Endodermal cell (in vitro differentiated cells): ENCODE results near the gene ANP32A. TPM values are rescaled to one million over a fixed set of nuclear protein-coding genes. Genes with fewer than 3 reads are reported as not detected.
A peak's percentile ranks its signal among the peaks of the same experiment; 100 is the strongest.

ENCODE experiments used
- DNase-seq: peaks from one replicate; pipeline ENCODE4 v3.0.0-alpha.2; 2017
- H3K27ac ChIP-seq: 2 replicates; pipeline ENCODE4 v1.5.1; 2013; ENCODE audit warnings: mild to moderate bottlenecking, low read depth, low read length, moderate library complexity
- H3K27me3 ChIP-seq: 2 replicates; pipeline ENCODE4 v1.6.1; 2013; ENCODE audit warnings: mild to moderate bottlenecking, low read length, moderate library complexity; ENCODE audit not compliant: insufficient read depth, control insufficient read depth, poor library complexity, severe bottlenecking
- H3K36me3 ChIP-seq: 2 replicates; pipeline ENCODE4 v1.7.0; 2013; ENCODE audit warnings: mild to moderate bottlenecking, low read length, moderate library complexity; ENCODE audit not compliant: control insufficient read depth, insufficient read depth
- H3K4me1 ChIP-seq: one replicate; pipeline ENCODE4 v1.7.0; 2013; ENCODE audit warnings: low read length; ENCODE audit not compliant: control insufficient read depth, insufficient read depth
- H3K4me3 ChIP-seq: 2 replicates; pipeline ENCODE4 v1.5.1; 2013; ENCODE audit warnings: mild to moderate bottlenecking, low read length, moderate library complexity
- H3K9ac ChIP-seq: 2 replicates; pipeline ENCODE4 v1.6.1; 2013; ENCODE audit warnings: mild to moderate bottlenecking, low read length, moderate library complexity; ENCODE audit not compliant: poor library complexity, severe bottlenecking; ENCODE audit errors: extremely low read depth
- H3K9me3 ChIP-seq: 2 replicates; pipeline ENCODE4 v1.6.1; 2013; ENCODE audit warnings: mild to moderate bottlenecking, low read length, moderate library complexity; ENCODE audit not compliant: control insufficient read depth
- H3K27ac Mint-ChIP-seq: 2 replicates; pipeline ENCODE4 v1.8.0; 2020; ENCODE audit warnings: mixed read lengths
- H3K27me3 Mint-ChIP-seq: 2 replicates; pipeline ENCODE4 v1.8.0; 2021; ENCODE audit warnings: mild to moderate bottlenecking, mixed read lengths; ENCODE audit not compliant: insufficient read depth
- H3K36me3 Mint-ChIP-seq: 2 replicates; pipeline ENCODE4 v1.8.0; 2020; ENCODE audit warnings: low read depth, mixed read lengths
- H3K4me1 Mint-ChIP-seq: 2 replicates; pipeline ENCODE4 v1.8.0; 2020; ENCODE audit warnings: mixed read lengths
- H3K4me3 Mint-ChIP-seq: 2 replicates; pipeline ENCODE4 v1.8.0; 2020; ENCODE audit warnings: mild to moderate bottlenecking, moderate library complexity, mixed read lengths
- H3K9me3 Mint-ChIP-seq: 2 replicates; pipeline ENCODE4 v1.8.0; 2020; ENCODE audit warnings: mild to moderate bottlenecking, mixed read lengths
- CTCF ChIP-seq: fragments of 200-600 bp; sonication (generic); conservative IDR thresholded peaks from 2 replicates; pipeline ENCODE4 v1.5.0; 2021; ENCODE audit warnings: antibody characterized with exemption, mild to moderate bottlenecking
- WGBS, 2 experiments: methylation state at CpG; one replicate each; pipeline versions ENCODE4 v1.1.5 to v1.1.7; 2013; ENCODE audit warnings: missing lambda C conversion rate in 2 of 2, mixed read lengths in 1 of 2; ENCODE audit not compliant: insufficient coverage in 1 of 2, insufficient read length in 1 of 2; 5-methylcytosine and 5-hydroxymethylcytosine counted together
- total RNA-seq, 2 donors: library from RNA; stranded (reverse); fragmentation: NEBNext Ultra II Directional in 1 of 2; extraction: Animal tissue kit (Norgen Biotek cat#: 25700) in 1 of 2; gene quantifications; 2 replicates in 1 of 2; 3 replicates in 1 of 2; pipeline ENCODE4 v1.2.1, GENCODE V29; 2021

The ANP32A gene
- total RNA-seq, 2 donors from 2014 or later = 346 to 385 TPM

GRCh38 chr15:68822818-68823217 lies 2.1 kb upstream of the ANP32A start:
- DNase-seq = no peak
- Mint-ChIP-seq H3K36me3 (no peaks in the 10 kb centered on the region), H3K4me1 (peaks cover 18% of the 10 kb centered on the region), H3K4me3 (no peak overlapping the region), H3K27me3 (peaks cover 40% of the 10 kb centered on the region), H3K9me3 (no peaks in the 10 kb centered on the region), H3K27ac (no peak overlapping the region)
- H3K9me3 ChIP-seq = no peaks in the 10 kb centered on the region
- peaks cover 7% of the 10 kb centered on the region for H3K4me1 ChIP-seq
- no peaks in the 10 kb centered on the region for H3K27me3 ChIP-seq
- no peak overlapping the region for H3K27ac ChIP-seq
- 14 to 30% methylated on average over 1 of the region's 3 CpGs for WGBS, 2 experiments
- no peak for TF ChIP-seq CTCF
- H3K36me3 ChIP-seq = no peaks in the 10 kb centered on the region
- peak overlapping the region; percentile 96 for H3K4me3 ChIP-seq
- H3K9ac ChIP-seq = no peak overlapping the region

- no peak for TF ChIP-seq CTCF
- peaks cover 9% of the 10 kb centered on the region for H3K4me1 ChIP-seq
- Mint-ChIP-seq H3K9me3 (no peaks in the 10 kb centered on the region), H3K4me3 (peak overlapping the region; percentile 91), H3K27ac (no peak overlapping the region), H3K36me3 (no peaks in the 10 kb centered on the region), H3K4me1 (peaks cover 22% of the 10 kb centered on the region), H3K27me3 (peaks cover 31% of the 10 kb centered on the region)
- no peaks in the 10 kb centered on the region for H3K27me3 ChIP-seq
- H3K4me3 ChIP-seq = peak overlapping the region; percentile 96
- DNase-seq = peak; percentile 59
- H3K9me3 ChIP-seq = no peaks in the 10 kb centered on the region
- WGBS, 2 experiments = 3 to 8% methylated on average over 11 to 16 of the region's 16 CpGs
- no peak overlapping the region for H3K27ac ChIP-seq
- peak overlapping the region; percentile 49 for H3K9ac ChIP-seq
- H3K36me3 ChIP-seq = no peaks in the 10 kb centered on the region
Measured at GRCh38 chr15:68821841-68822381, 1.2 kb upstream of the ANP32A start.

GRCh38 chr15:68821190-68821840 lies 620 bp upstream of the ANP32A start:
- H3K27ac Mint-ChIP-seq = no peak overlapping the region
- Histone ChIP-seq H3K36me3 (peaks cover 3% of the 10 kb centered on the region), H3K4me1 (peaks cover 12% of the 10 kb centered on the region), H3K27me3 (no peaks in the 10 kb centered on the region), H3K9ac (peak overlapping the region; percentile 49), H3K9me3 (no peaks in the 10 kb centered on the region), H3K4me3 (peak overlapping the region; percentile 96), H3K27ac (peak overlapping the region; percentile 64)
- TF ChIP-seq CTCF = no peak
- DNase-seq = no peak
- H3K36me3 Mint-ChIP-seq = peaks cover under 1% of the 10 kb centered on the region
- H3K27me3 Mint-ChIP-seq = peaks cover 25% of the 10 kb centered on the region
- peak overlapping the region; percentile 91 for H3K4me3 Mint-ChIP-seq
- WGBS, 2 experiments = 0% methylated on average over 16 to 56 of the region's 60 CpGs
- no peaks in the 10 kb centered on the region for H3K9me3 Mint-ChIP-seq
- H3K4me1 Mint-ChIP-seq = peaks cover 28% of the 10 kb centered on the region
